NK-92 treated with Interleukin-12 subunit alpha and Interleukin-12 subunit beta, amount 100 ng/mL, for 24 hours (cell line): Measurements from ENCODE around the gene ANKRD44.
"Not testable (repeated sequence)": the region's sequence is repeated elsewhere in the genome, so short reads cannot be mapped to it uniquely, and the experiment has no call there.

Experiments
- DNase-seq: peaks from one replicate; lab custom pipeline; 2025; lab: John Stamatoyannopoulos, UW

ANKRD44 gene

GRCh38 chr2:197024206-197024605 is 286.4 kb downstream of the ANKRD44 start:
- DNase-seq: no peak

GRCh38 chr2:197020921-197021320 is 289.7 kb downstream of the ANKRD44 start:
- DNase-seq: not testable (repeated sequence)

- no peak for DNase-seq
Observed at GRCh38 chr2:197013098-197013497, 297.5 kb downstream of the ANKRD44 start.

- no peak for DNase-seq
Observed at GRCh38 chr2:197011801-197012641, 298.6 kb downstream of the ANKRD44 start.

GRCh38 chr2:197011021-197011417 is 299.6 kb downstream of the ANKRD44 start:
- no peak for DNase-seq

- no peak for DNase-seq
Observed at GRCh38 chr2:197010200-197011020, 300.2 kb downstream of the ANKRD44 start.

GRCh38 chr2:197008741-197009341 is 301.7 kb downstream of the ANKRD44 start:
- DNase-seq: not testable (repeated sequence)

- DNase-seq: no peak
Observed at GRCh38 chr2:197007716-197008628, 302.6 kb downstream of the ANKRD44 start.

GRCh38 chr2:197001921-197002320 is 308.7 kb downstream of the ANKRD44 start:
- DNase-seq: no peak

- DNase-seq: no peak
Observed at GRCh38 chr2:196995757-196996314, 314.7 kb downstream of the ANKRD44 start.

GRCh38 chr2:196994764-196995163 is 315.8 kb downstream of the ANKRD44 start:
- no peak for DNase-seq

- DNase-seq: no peak
Observed at GRCh38 chr2:196993617-196994016, 317.0 kb downstream of the ANKRD44 start.

GRCh38 chr2:196992466-196992865 is 318.1 kb downstream of the ANKRD44 start:
- DNase-seq: no peak

- DNase-seq: no peak
Observed at GRCh38 chr2:196990788-196991461, 319.7 kb downstream of the ANKRD44 start.

GRCh38 chr2:196990092-196990491 is 320.5 kb downstream of the ANKRD44 start:
- no peak for DNase-seq

- DNase-seq: no peak
Observed at GRCh38 chr2:196989496-196989895, 321.1 kb downstream of the ANKRD44 start.

- DNase-seq: no peak
Observed at GRCh38 chr2:196988639-196989038, 321.9 kb downstream of the ANKRD44 start.

- no peak for DNase-seq
Observed at GRCh38 chr2:196987649-196988364, 322.8 kb downstream of the ANKRD44 start.

- no peak for DNase-seq
Observed at GRCh38 chr2:196987298-196987648, 323.3 kb downstream of the ANKRD44 start.
